Measurements from ENCODE around the gene EPHA4. TPM values are rescaled to one million over a fixed set of nuclear protein-coding genes. Genes with fewer than 3 reads are reported as not detected.

The EPHA4 gene
- total RNA-seq, 1 experiment from 2014 or later = 3.4 TPM

GRCh38 chr2:221484761-221485502, 87.2 kb downstream of the EPHA4 start:
- Histone ChIP-seq H3K27ac (ENCODE audit: low read length) (no peak overlapping the region), H3K4me3 (ENCODE audit: low read depth in 2 of 2, low read length in 2 of 2) (no peak overlapping the region), H3K4me1 (ENCODE audit: control insufficient read depth, insufficient read depth, low read length) (no peaks in the 10 kb centered on the region), H3K36me3 (ENCODE audit: control insufficient read depth, insufficient read depth, low read length) (no peaks in the 10 kb centered on the region), H3K9me3 (ENCODE audit: control insufficient read depth, insufficient read depth, low read depth, low read length) (no peaks in the 10 kb centered on the region), H3K27me3 (ENCODE audit: control insufficient read depth, insufficient read depth, low read length) (no peaks in the 10 kb centered on the region)
- DNase-seq (ENCODE audit: low read depth, low spot score) (no peak), ATAC-seq (no peak)
- no TSS peak for BruUV-seq (replicated peaks)
- POLR2A ChIA-PET = no interaction called here
- intact Hi-C loops (cut with micrococcal nuclease; ENCODE audit: unreplicated experiment) (no loop called here), in situ Hi-C loops (cut with HindIII; ENCODE audit: low pct_unique_long_range_greater_than_20kb, low sequenced_read_pairs) (no loop called here)
- CTCF ChIA-PET = no interaction called here
- TF ChIP-seq CTCF (IDR thresholded peaks at IDR 0.05) (no peak), POLR2AphosphoS5 (IDR thresholded peaks at IDR 0.05; ENCODE audit: low read depth, low read length) (no peak), REST (IDR thresholded peaks at IDR 0.05; ENCODE audit: insufficient read depth in 1 of 2, low read depth in 2 of 2, low read length in 1 of 2) (no peak), TCF7L2 (IDR thresholded peaks at IDR 0.05; ENCODE audit: low read depth, low read length) (no peak), SIN3A (IDR thresholded peaks at IDR 0.05; ENCODE audit: borderline replicate concordance, insufficient read depth, low read depth, low read length) (no peak)

- ChIA-PET CTCF (no interaction called here), POLR2A (no interaction called here)
- H3K4me3 ChIP-seq (ENCODE audit: low read depth in 2 of 2, low read length in 2 of 2) = no peak overlapping the region
- H3K9me3 ChIP-seq (ENCODE audit: control insufficient read depth, insufficient read depth, low read depth, low read length) = no peaks in the 10 kb centered on the region
- BruUV-seq (replicated peaks) = no TSS peak
- TF ChIP-seq CTCF (IDR thresholded peaks at IDR 0.05) (no peak), SIN3A (IDR thresholded peaks at IDR 0.05; ENCODE audit: borderline replicate concordance, insufficient read depth, low read depth, low read length) (no peak), REST (IDR thresholded peaks at IDR 0.05; ENCODE audit: insufficient read depth in 1 of 2, low read depth in 2 of 2, low read length in 1 of 2) (no peak), POLR2AphosphoS5 (IDR thresholded peaks at IDR 0.05; ENCODE audit: low read depth, low read length) (no peak), TCF7L2 (IDR thresholded peaks at IDR 0.05; ENCODE audit: low read depth, low read length) (no peak)
- H3K27ac ChIP-seq (ENCODE audit: low read length) = no peak overlapping the region
- in situ Hi-C loops (cut with HindIII; ENCODE audit: low pct_unique_long_range_greater_than_20kb, low sequenced_read_pairs) = no loop called here
- DNase-seq (ENCODE audit: low read depth, low spot score) = no peak
- no peak for ATAC-seq
- no peaks in the 10 kb centered on the region for H3K36me3 ChIP-seq (ENCODE audit: control insufficient read depth, insufficient read depth, low read length)
- H3K27me3 ChIP-seq (ENCODE audit: control insufficient read depth, insufficient read depth, low read length) = no peaks in the 10 kb centered on the region
- intact Hi-C loops (cut with micrococcal nuclease; ENCODE audit: unreplicated experiment) = no loop called here
- H3K4me1 ChIP-seq (ENCODE audit: control insufficient read depth, insufficient read depth, low read length) = no peaks in the 10 kb centered on the region
These were observed 89.2 kb downstream of the EPHA4 start for GRCh38 chr2:221482666-221483455.

Data from Panc1 (cell line).